T-helper 1 cell treated with Interleukin-12 subunit alpha and Interleukin-12 subunit beta and Interleukin-4 antibody, amounts not matched to agents 30 μg/mL and 1 μg/mL, for 36 hours (primary cell): ENCODE data around the gene ETV3.
"Not testable (repeated sequence)": the region's sequence is repeated elsewhere in the genome, so short reads cannot be mapped to it uniquely, and the experiment has no call there.

Experiments used
- H3K27ac Mint-ChIP-seq: one replicate; pipeline ENCODE4 v1.8.0; 2021; ENCODE audit warnings: mild to moderate bottlenecking, mixed read lengths
- H3K27me3 Mint-ChIP-seq: one replicate; pipeline ENCODE4 v1.8.0; 2021; ENCODE audit warnings: low read depth, mixed read lengths
- H3K36me3 Mint-ChIP-seq: one replicate; pipeline ENCODE4 v1.8.0; 2021; ENCODE audit warnings: low read depth, mixed read lengths
- H3K4me1 Mint-ChIP-seq: one replicate; pipeline ENCODE4 v1.8.0; 2021; ENCODE audit warnings: low read depth, mixed read lengths
- H3K4me3 Mint-ChIP-seq: one replicate; pipeline ENCODE4 v1.8.0; 2021; ENCODE audit warnings: mild to moderate bottlenecking, moderate library complexity, mixed read lengths
- H3K9me3 Mint-ChIP-seq: one replicate; pipeline ENCODE4 v1.8.0; 2021; ENCODE audit warnings: mixed read lengths

The ETV3 gene

GRCh38 chr1:157138220-157139051, at the start of gene ETV3:
ETV3 (minus strand) TSS chr1:157138395; CDS start chr1:157136352, 2,043 bp downstream.
- Mint-ChIP-seq H3K27me3 (peaks cover under 1% of the 10 kb centered on the region), H3K36me3 (peaks cover 30% of the 10 kb centered on the region), H3K27ac (peak within 1 kb of the TSS; percentile 90), H3K4me3 (peak within 1 kb of the TSS; percentile 94), H3K9me3 (no peaks in the 10 kb centered on the region), H3K4me1 (peaks cover 48% of the 10 kb centered on the region)

DNA sequence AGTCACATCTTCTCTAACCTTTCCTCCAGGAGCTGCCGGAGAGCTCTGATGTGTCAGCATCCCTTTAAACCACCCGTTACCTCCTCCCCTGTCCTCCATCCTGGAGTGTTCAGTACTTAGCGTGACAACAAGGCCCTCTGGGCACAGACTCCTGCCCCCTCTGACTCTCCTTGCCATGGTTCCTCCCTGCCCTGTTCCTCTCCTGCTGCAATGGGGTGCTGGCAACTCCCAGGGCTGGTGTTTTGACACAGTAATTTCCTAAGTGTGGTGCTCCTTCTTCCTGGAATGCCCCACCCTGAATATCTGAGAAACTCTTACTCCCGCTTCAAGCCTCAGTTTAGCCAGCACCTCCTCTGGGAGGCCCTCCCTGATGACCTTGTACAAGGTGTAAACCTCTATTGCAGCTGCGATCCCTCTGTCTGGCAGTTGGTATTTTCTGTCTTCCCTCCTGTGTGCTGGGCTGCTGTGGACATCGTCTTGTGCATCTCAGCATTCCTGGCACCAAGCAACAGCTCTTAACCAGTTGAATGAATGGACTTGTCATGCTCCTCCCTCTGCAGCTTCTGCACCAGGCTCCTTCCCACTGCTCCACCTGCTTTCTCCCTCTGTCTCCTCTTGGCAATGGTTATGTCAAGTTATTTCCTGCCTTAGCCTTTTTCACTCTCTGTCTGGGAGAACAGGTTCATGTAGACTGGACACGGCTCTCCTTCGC, 48.2 kb upstream of the ETV3 start:
- Mint-ChIP-seq H3K27ac (no peak overlapping the region), H3K27me3 (peaks cover 20% of the 10 kb centered on the region), H3K4me3 (no peak overlapping the region), H3K36me3 (no peaks in the 10 kb centered on the region), H3K4me1 (no peaks in the 10 kb centered on the region), H3K9me3 (no peaks in the 10 kb centered on the region)

DNA sequence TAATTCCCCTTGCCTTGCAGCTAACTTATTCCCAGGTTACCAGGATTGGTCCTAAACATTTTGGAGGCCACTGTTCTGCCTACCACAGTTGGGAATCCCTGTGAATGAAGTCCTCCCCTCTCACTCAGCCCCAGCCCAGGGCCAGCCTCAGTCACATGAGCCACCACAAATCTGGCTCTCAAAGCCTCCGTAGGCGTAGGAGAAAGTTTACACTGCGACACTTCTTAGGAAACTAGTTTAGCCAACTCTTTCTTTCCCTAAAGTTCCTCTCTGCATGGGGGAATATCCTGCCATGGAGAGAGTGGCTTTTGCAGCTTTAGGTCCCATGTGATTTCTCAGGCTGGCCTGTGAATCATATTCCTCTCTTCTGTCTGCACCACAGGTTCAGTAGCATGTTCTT, 45.7 kb upstream of the ETV3 start:
- H3K9me3 Mint-ChIP-seq = no peaks in the 10 kb centered on the region
- H3K27ac Mint-ChIP-seq = no peak overlapping the region
- no peaks in the 10 kb centered on the region for H3K4me1 Mint-ChIP-seq
- no peak overlapping the region for H3K4me3 Mint-ChIP-seq
- no peaks in the 10 kb centered on the region for H3K36me3 Mint-ChIP-seq
- H3K27me3 Mint-ChIP-seq = peaks cover 23% of the 10 kb centered on the region

- H3K4me3 Mint-ChIP-seq, H3K4me1 Mint-ChIP-seq, H3K9me3 Mint-ChIP-seq, H3K27ac Mint-ChIP-seq, H3K36me3 Mint-ChIP-seq: not testable (repeated sequence)
- peaks cover 29% of the 10 kb centered on the region for H3K27me3 Mint-ChIP-seq
These were observed 44.2 kb upstream of the ETV3 start for GRCh38 chr1:157182371-157182770.

GRCh38 chr1:157181790-157182189, 43.6 kb upstream of the ETV3 start:
- no peaks in the 10 kb centered on the region for H3K4me1 Mint-ChIP-seq
- no peaks in the 10 kb centered on the region for H3K9me3 Mint-ChIP-seq
- H3K36me3 Mint-ChIP-seq = no peaks in the 10 kb centered on the region
- no peak overlapping the region for H3K4me3 Mint-ChIP-seq
- H3K27me3 Mint-ChIP-seq = peaks cover 33% of the 10 kb centered on the region
- no peak overlapping the region for H3K27ac Mint-ChIP-seq

DNA sequence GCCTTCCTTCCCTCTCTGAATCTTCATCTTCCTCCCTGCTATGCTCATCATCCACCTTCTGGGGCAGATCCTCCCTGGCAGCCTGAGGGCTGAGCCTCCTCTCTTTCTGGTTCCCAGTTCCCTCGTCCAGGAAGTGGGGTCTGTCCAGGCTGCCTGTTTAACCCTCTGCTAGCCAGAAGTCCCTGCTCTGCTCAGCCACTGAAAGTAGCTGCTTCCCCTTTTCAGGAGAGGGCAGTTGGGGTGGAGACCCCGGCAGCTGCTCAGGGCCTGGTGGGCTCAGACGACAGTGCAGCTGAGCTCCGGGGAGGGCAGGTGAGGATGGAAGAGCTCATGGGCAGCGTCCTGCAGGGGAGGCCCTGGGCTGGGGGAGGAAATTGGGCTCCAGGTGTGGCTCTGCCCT, 43.1 kb upstream of the ETV3 start:
- peaks cover 32% of the 10 kb centered on the region for H3K27me3 Mint-ChIP-seq
- no peaks in the 10 kb centered on the region for H3K9me3 Mint-ChIP-seq
- no peak overlapping the region for H3K4me3 Mint-ChIP-seq
- H3K27ac Mint-ChIP-seq = no peak overlapping the region
- H3K36me3 Mint-ChIP-seq = no peaks in the 10 kb centered on the region
- H3K4me1 Mint-ChIP-seq = no peaks in the 10 kb centered on the region

DNA sequence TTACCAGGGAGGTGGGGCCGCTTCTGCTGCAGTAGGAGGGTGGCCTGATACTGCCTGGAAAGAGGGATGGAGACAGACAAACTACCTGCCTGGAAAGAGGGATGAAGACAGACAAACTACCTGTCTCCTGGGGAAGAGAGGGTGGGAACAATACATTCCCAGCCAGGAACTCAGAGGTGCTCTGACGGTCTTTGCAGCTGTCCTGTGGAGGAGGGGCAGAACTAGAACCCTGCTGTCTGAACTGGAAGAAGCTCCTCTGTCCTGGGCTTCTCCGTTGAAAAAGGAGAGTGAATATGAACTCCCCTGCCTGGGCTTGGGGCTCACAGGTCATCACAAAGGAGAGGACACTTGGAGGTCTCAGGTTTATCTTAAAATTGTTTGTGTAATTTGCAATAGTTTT, 40.3 kb upstream of the ETV3 start:
- no peaks in the 10 kb centered on the region for H3K9me3 Mint-ChIP-seq
- no peak overlapping the region for H3K27ac Mint-ChIP-seq
- H3K4me3 Mint-ChIP-seq = no peak overlapping the region
- no peaks in the 10 kb centered on the region for H3K4me1 Mint-ChIP-seq
- peaks cover 32% of the 10 kb centered on the region for H3K27me3 Mint-ChIP-seq
- H3K36me3 Mint-ChIP-seq = no peaks in the 10 kb centered on the region

DNA sequence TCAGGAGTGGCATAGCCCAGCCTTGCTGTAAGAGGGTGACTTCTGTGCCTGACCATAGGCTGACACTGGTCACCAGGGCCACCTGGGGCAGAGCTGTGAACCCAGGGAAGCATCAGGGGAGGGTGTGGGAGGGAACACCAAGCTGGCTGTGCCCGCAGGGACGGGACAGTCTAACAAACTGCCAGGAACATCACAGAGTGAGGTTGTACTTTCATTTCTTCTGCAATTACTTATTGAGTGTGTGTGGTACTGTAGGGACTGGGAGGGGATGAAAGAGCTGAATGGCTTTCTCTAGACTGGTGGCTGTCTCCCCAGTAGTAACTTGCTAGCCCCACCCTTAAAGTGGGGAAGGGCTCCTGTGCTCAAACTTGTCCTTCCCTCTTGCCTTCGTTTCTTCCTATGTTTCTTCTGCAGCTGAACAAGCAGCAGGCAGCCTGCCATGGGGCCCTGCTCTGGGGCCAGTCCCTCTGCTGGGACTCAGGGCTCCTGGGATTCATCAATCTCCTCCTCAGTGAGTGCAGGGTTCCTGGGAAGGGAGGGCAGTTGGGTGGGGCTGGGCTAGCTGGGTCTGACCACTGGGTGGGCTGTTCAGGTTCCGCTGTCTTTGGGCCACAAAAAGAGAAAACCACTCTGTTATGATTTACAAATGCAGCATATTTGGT, 39.7 kb upstream of the ETV3 start:
- H3K4me1 Mint-ChIP-seq = no peaks in the 10 kb centered on the region
- H3K27ac Mint-ChIP-seq = no peak overlapping the region
- no peaks in the 10 kb centered on the region for H3K9me3 Mint-ChIP-seq

DNA sequence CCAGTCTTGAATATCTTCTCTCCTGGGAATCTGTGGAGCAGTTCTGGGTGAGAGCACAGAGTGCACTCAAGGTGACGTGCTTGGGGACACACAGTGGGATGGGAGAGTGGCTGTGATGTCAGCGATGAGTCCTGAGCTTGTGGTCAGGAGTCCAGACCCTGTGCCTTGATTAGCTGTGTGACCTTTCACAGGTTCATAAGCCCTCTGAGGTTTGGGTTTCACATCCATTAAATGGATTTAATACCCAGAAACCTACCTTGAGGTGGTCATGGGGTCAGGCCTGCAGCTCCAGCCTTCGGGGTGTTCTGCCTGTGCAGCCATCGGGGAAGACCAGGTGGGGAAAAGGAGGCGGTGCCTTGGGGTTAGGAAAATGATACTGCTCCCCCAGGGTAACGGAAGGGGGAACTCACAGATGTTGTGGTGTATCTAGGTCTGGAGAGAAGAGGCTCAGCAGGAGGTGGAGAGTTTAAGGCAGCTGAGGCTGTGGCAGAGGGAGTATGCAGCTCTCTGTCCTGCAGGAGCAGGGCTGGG, 38.5 kb upstream of the ETV3 start:
- Mint-ChIP-seq H3K4me3 (no peak overlapping the region), H3K9me3 (no peaks in the 10 kb centered on the region)

More for the DNA sequence above, 39.7 kb upstream of the ETV3 start:
- Mint-ChIP-seq H3K4me3 (no peak overlapping the region), H3K27me3 (peaks cover 32% of the 10 kb centered on the region), H3K36me3 (no peaks in the 10 kb centered on the region)

GRCh38 chr1:157176016-157176415, 37.8 kb upstream of the ETV3 start:
- Mint-ChIP-seq H3K27ac (no peak overlapping the region), H3K4me3 (no peak overlapping the region), H3K9me3 (no peaks in the 10 kb centered on the region), H3K36me3 (no peaks in the 10 kb centered on the region), H3K27me3 (peaks cover 41% of the 10 kb centered on the region), H3K4me1 (no peaks in the 10 kb centered on the region)

More for the DNA sequence above, 38.5 kb upstream of the ETV3 start:
- Mint-ChIP-seq H3K36me3 (no peaks in the 10 kb centered on the region), H3K4me1 (no peaks in the 10 kb centered on the region), H3K27me3 (peaks cover 37% of the 10 kb centered on the region), H3K27ac (no peak overlapping the region)

DNA sequence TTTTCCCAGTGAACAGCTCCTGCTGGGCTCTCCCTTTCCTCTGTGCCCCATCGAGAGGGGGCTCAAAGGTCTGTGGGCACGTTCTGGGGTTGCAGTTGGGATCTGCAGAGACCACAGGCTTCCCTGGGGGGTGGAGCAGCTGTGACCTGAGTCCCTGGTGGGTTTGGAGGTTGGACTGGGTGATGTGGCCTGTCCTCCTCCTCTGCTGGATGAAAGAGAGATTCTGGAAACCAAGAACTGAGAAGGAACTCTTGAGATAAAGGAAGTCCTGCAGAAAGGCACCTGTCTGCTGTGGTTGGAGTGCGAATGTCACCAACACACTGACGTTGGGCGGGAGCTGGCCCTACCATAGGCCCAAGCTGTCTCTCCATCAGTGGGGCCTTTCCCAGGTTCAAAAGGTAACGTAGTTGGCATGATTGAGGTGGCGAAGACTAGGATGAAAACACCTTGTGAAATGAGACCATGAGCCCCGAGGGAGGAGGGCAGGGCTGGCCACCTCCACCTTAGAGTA, 35.8 kb upstream of the ETV3 start:
- H3K4me3 Mint-ChIP-seq = no peak overlapping the region
- no peaks in the 10 kb centered on the region for H3K9me3 Mint-ChIP-seq
- no peaks in the 10 kb centered on the region for H3K4me1 Mint-ChIP-seq
- H3K36me3 Mint-ChIP-seq = no peaks in the 10 kb centered on the region
- H3K27ac Mint-ChIP-seq = no peak overlapping the region
- H3K27me3 Mint-ChIP-seq = peaks cover 40% of the 10 kb centered on the region

DNA sequence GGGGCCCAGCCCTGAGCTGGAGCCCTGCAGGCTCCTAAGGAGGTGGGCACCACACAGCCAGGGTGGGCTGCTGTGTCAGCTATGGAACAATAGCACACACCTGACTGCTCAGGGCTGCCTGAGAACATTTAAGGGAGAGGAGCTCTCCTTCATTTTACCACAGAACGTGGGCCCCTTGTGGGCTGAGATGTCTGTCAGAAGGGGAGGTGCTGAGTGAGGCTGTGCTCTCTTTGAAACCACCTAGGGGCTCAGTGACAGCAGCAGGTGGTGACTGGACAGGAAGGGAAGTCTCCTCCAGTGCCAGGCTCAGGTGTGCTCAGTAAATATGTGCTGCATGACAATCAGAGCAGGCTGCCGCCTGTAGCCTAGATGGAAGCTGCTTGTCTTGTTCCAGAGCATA, 35.0 kb upstream of the ETV3 start:
- H3K4me3 Mint-ChIP-seq, H3K9me3 Mint-ChIP-seq, H3K27ac Mint-ChIP-seq, H3K36me3 Mint-ChIP-seq, H3K4me1 Mint-ChIP-seq: not testable (repeated sequence)
- H3K27me3 Mint-ChIP-seq = peaks cover 43% of the 10 kb centered on the region

DNA sequence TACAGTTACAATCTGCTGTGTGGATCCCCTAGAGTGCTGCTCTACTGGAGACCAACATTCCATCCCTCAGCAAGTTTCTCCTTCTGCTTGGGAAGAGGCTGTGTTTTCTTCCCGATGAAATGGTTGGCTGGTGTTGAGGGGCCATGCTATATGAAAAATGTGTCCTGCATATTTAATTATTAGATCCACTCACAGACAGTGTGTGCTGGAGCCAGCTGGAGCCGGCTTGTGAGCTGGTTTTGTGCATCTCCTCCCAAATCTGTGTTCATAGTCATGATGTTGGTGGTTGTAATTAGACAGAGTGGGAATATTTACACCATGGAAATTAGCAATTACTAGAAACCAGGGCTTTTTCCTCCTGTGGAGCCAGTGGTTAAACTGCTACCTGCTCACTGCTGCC, 34.4 kb upstream of the ETV3 start:
- H3K4me3 Mint-ChIP-seq, H3K4me1 Mint-ChIP-seq, H3K27ac Mint-ChIP-seq, H3K9me3 Mint-ChIP-seq, H3K36me3 Mint-ChIP-seq: not testable (repeated sequence)
- H3K27me3 Mint-ChIP-seq = peaks cover 38% of the 10 kb centered on the region

- H3K36me3 Mint-ChIP-seq, H3K4me3 Mint-ChIP-seq, H3K9me3 Mint-ChIP-seq, H3K27ac Mint-ChIP-seq, H3K4me1 Mint-ChIP-seq: not testable (repeated sequence)
- H3K27me3 Mint-ChIP-seq = peaks cover 33% of the 10 kb centered on the region
These were observed 33.8 kb upstream of the ETV3 start for GRCh38 chr1:157171903-157172503.
